ENCODE results near the gene ZIC5. TPM values are rescaled to one million over a fixed set of nuclear protein-coding genes. Genes with fewer than 3 reads are reported as not detected.

ZIC5 gene
- total and polyA plus RNA-seq, 8 donors, result 0.06 TPM; not detected in 7

- Histone ChIP-seq H3K36me3 (no peaks in the 10 kb centered on the region), H3K27me3 (peaks cover 10 to 77% (median 33%) of the 10 kb centered on the region in 4 donors), H3K27ac (no peak overlapping the region), H3K9me3 (no peaks in the 10 kb centered on the region), H3K4me1 (peaks cover 5 to 21% (median 6%) of the 10 kb centered on the region in 3 donors), H3K4me3 (no peak overlapping the region)
- intact Hi-C loops (cut with DNase I), result no loop called here
- no peak for ATAC-seq
- FAIRE-seq, result no peak
- no peak for DNase-seq
- 24 to 26% methylated on average over 13 of the region's 13 CpGs for WGBS, 2 donors
- no peak for TF ChIP-seq CTCF (IDR thresholded peaks at IDR 0.05)
Observed at GRCh38 chr13:99960663-99961311, 10.8 kb downstream of the ZIC5 start.

- Histone ChIP-seq H3K27ac (no peak overlapping the region), H3K27me3 (peaks cover 10 to 78% (median 33%) of the 10 kb centered on the region in 4 donors), H3K9me3 (no peaks in the 10 kb centered on the region), H3K36me3 (no peaks in the 10 kb centered on the region), H3K4me1 (peaks cover 5 to 23% (median 6%) of the 10 kb centered on the region in 3 donors), H3K4me3 (peak overlapping the region in 1 of 4 donors; percentile 22)
- FAIRE-seq, result no peak
- DNase-seq, result no peak
- intact Hi-C loops (cut with DNase I), result no loop called here
- no peak for ATAC-seq
- WGBS, 2 donors, result 7 to 8% methylated on average over 49 of the region's 49 CpGs
- TF ChIP-seq CTCF (IDR thresholded peaks at IDR 0.05), result no peak
Observed at GRCh38 chr13:99959540-99960230, 11.9 kb downstream of the ZIC5 start.

GRCh38 chr13:99959127-99959539 lies 12.4 kb downstream of the ZIC5 start:
- no peak for TF ChIP-seq CTCF (IDR thresholded peaks at IDR 0.05)
- Histone ChIP-seq H3K36me3 (no peaks in the 10 kb centered on the region), H3K4me3 (no peak overlapping the region), H3K4me1 (peaks cover 5 to 23% (median 6%) of the 10 kb centered on the region in 3 donors), H3K9me3 (no peaks in the 10 kb centered on the region), H3K27ac (no peak overlapping the region), H3K27me3 (peaks cover 10 to 77% (median 33%) of the 10 kb centered on the region in 4 donors)
- DNase-seq (no peak), FAIRE-seq (no peak), ATAC-seq (no peak)
- intact Hi-C loops (cut with DNase I), result no loop called here
- 24 to 27% methylated on average over 10 of the region's 10 CpGs for WGBS, 2 donors

- DNase-seq (no peak), ATAC-seq (no peak), FAIRE-seq (no peak)
- peaks cover 5 to 23% (median 6%) of the 10 kb centered on the region in 3 donors for H3K4me1 ChIP-seq
- H3K27ac ChIP-seq, result no peak overlapping the region
- no peak for TF ChIP-seq CTCF (IDR thresholded peaks at IDR 0.05)
- no peaks in the 10 kb centered on the region for H3K9me3 ChIP-seq
- H3K36me3 ChIP-seq, result no peaks in the 10 kb centered on the region
- H3K27me3 ChIP-seq, result peaks cover 10 to 71% (median 31%) of the 10 kb centered on the region in 4 donors
- intact Hi-C loops (cut with DNase I), result no loop called here
- 17 to 19% methylated on average over 34 to 35 of the region's 35 CpGs for whole genome bisulfite sequencing, 2 donors
- H3K4me3 ChIP-seq, result no peak overlapping the region
Observed at GRCh38 chr13:99958406-99959126, 13.0 kb downstream of the ZIC5 start.

All from pancreas (tissue), 10 donors.